Peyer's patch (tissue), 4 donors: ENCODE data around the gene UPK3BL2.
"Not testable (repeated sequence)": the region's sequence is repeated elsewhere in the genome, so short reads cannot be mapped to it uniquely, and the experiment has no call there.

Source experiments
- POLR2A ChIP-seq, 2 donors: fragments of 450-650 bp; IDR thresholded peaks; one replicate each; pipeline ENCODE4 v1.5.1; 2017; ENCODE audit warnings: antibody characterized with exemption in 2 of 2, mild to moderate bottlenecking in 2 of 2, moderate library complexity in 2 of 2
- TF ChIP-seq, protein P1 (sequence below), 6 experiments: fragments of 450-650 bp in 4 of 6; fragments of 200-600 bp in 2 of 6; sonication (generic) in 1 of 6; IDR thresholded peaks; one replicate each; pipeline ENCODE4 v1.5.1; 2017 to 2019; ENCODE audit warnings: antibody characterized with exemption in 6 of 6, mild to moderate bottlenecking in 3 of 6, moderate library complexity in 1 of 6

DNA sequence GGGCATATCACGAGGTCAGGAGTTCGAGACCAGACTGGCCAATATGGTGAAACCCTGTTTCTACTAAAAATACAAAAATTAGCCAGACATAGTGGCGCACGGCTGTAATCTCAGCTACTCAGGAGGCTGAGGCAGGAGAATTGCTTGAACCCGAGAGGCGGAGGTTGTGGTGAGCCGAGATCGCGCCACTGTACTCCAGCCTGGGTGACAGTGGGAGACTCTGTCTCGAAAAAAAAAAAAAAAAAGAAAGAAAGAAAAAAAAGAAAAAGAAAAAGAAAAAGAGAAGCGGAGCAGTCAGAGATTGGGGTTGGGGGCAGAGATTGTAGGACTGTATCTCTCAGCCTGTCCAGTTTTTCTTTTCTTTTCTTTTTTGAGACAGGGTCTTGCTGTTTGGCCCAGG, 725 bp downstream of the UPK3BL2 start:
- TF ChIP-seq POLR2A (IDR thresholded peaks at IDR 0.05), result not testable (repeated sequence)
- TF ChIP-seq, protein P1, sequence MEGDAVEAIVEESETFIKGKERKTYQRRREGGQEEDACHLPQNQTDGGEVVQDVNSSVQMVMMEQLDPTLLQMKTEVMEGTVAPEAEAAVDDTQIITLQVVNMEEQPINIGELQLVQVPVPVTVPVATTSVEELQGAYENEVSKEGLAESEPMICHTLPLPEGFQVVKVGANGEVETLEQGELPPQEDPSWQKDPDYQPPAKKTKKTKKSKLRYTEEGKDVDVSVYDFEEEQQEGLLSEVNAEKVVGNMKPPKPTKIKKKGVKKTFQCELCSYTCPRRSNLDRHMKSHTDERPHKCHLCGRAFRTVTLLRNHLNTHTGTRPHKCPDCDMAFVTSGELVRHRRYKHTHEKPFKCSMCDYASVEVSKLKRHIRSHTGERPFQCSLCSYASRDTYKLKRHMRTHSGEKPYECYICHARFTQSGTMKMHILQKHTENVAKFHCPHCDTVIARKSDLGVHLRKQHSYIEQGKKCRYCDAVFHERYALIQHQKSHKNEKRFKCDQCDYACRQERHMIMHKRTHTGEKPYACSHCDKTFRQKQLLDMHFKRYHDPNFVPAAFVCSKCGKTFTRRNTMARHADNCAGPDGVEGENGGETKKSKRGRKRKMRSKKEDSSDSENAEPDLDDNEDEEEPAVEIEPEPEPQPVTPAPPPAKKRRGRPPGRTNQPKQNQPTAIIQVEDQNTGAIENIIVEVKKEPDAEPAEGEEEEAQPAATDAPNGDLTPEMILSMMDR (IDR thresholded peaks at IDR 0.05), result not testable (repeated sequence)
